A549 treated with CORT108297 at 1 μM for 4 hours (cell line): ENCODE results near the gene IL13RA2. TPM values are rescaled to one million over a fixed set of nuclear protein-coding genes. Genes with fewer than 3 reads are reported as not detected.

Source experiments
- total RNA-seq: library from RNA; stranded (reverse); fragments of 200-300 nt; extraction: Qiagen RNA extraction; gene quantifications from 5 replicates; pipeline ENCODE4 v1.2.3, GENCODE V29; 2022

The IL13RA2 gene, protein sequence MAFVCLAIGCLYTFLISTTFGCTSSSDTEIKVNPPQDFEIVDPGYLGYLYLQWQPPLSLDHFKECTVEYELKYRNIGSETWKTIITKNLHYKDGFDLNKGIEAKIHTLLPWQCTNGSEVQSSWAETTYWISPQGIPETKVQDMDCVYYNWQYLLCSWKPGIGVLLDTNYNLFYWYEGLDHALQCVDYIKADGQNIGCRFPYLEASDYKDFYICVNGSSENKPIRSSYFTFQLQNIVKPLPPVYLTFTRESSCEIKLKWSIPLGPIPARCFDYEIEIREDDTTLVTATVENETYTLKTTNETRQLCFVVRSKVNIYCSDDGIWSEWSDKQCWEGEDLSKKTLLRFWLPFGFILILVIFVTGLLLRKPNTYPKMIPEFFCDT
- total RNA-seq, result 0.06 to 0.08 TPM (median 0.06 TPM) in 3 of 5 replicates, not detected in the others

DNA sequence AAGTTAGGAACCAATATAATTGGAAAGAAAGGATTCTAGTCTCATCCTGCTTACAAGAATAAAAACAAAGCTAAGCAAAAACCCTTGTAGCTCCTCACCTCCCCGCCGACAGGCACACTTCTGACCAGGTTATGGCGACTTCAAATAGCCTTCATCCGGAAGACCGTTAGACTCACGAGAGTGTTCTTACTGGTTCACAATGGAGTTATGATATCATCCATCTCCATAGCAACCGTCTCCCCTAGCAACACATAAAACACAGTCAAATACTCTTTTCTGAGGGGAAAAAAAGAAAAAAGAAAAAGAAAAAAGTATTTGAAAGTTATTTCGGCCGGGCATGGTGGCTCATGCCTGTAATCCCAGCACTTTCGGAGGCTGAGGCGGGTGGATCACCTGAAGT is at the start of gene IL13RA2:
Gene IL13RA2, minus strand, starts transcription at position 162 of the 400 bp plus-strand sequence. CDS start 347 bp downstream, outside the sequence.

Other genes starting within 250 kb of the IL13RA2 start
- not detected in 5 replicates for gene RBMXL3, start 171.8 kb upstream of the IL13RA2 start, total RNA-seq
- 0.02 to 0.03 TPM (median 0.02 TPM) in 3 of 5 replicates, not detected in the others for gene LRCH2, start 216.5 kb upstream of the IL13RA2 start, total RNA-seq